LNCAP (cell line): ENCODE results near the gene ACAP2.

ENCODE experiments used
- CTCF ChIP-seq: fragments of 450-650 bp; IDR thresholded peaks from 2 replicates; pipeline ENCODE4 v1.5.1; 2017; ENCODE audit warnings: mild to moderate bottlenecking

Gene ACAP2

GRCh38 chr3:195461594-195462307 is 18.9 kb upstream of the ACAP2 start:
- no peak for TF ChIP-seq CTCF

GRCh38 chr3:195460091-195460713 is 17.4 kb upstream of the ACAP2 start:
- no peak for TF ChIP-seq CTCF

GRCh38 chr3:195458316-195458717 is 15.5 kb upstream of the ACAP2 start:
- no peak for TF ChIP-seq CTCF

GRCh38 chr3:195455789-195456188 is 13.0 kb upstream of the ACAP2 start:
- no peak for TF ChIP-seq CTCF

- no peak for TF ChIP-seq CTCF
These were observed 10.4 kb upstream of the ACAP2 start for GRCh38 chr3:195453236-195453635.

- no peak for TF ChIP-seq CTCF
These were observed 8.7 kb upstream of the ACAP2 start for GRCh38 chr3:195451373-195452015.

- TF ChIP-seq CTCF = no peak
These were observed 8.0 kb upstream of the ACAP2 start for GRCh38 chr3:195450731-195451229.
